Esophagus muscularis mucosa (tissue), 4 donors: ENCODE results near the gene CATSPERE.

Source experiments
- EP300 ChIP-seq: sonication (generic); formaldehyde crosslinking; IDR thresholded peaks from one replicate; pipeline ENCODE4 v1.6.1; 2017; ENCODE audit warnings: antibody characterized with exemption
- POLR2A ChIP-seq: fragments of 450-650 bp; IDR thresholded peaks from one replicate; pipeline ENCODE4 v1.6.1; 2017; ENCODE audit warnings: antibody characterized with exemption, moderate library complexity, mild to moderate bottlenecking, low read depth
- POLR2AphosphoS5 ChIP-seq, 2 donors: sonication (generic); formaldehyde crosslinking; IDR thresholded peaks; one replicate each; pipeline ENCODE4 v1.6.1; 2017; ENCODE audit warnings: antibody characterized with exemption in 2 of 2
- TF ChIP-seq, protein P1 (sequence below), 3 experiments: fragments of 200-600 bp in 2 of 3; fragments of 450-650 bp in 1 of 3; sonication (generic) in 2 of 3; IDR thresholded peaks; one replicate each; pipeline ENCODE4 v1.5.1; 2017 to 2019; ENCODE audit warnings: antibody characterized with exemption in 3 of 3, mild to moderate bottlenecking in 2 of 3, moderate library complexity in 1 of 3

DNA sequence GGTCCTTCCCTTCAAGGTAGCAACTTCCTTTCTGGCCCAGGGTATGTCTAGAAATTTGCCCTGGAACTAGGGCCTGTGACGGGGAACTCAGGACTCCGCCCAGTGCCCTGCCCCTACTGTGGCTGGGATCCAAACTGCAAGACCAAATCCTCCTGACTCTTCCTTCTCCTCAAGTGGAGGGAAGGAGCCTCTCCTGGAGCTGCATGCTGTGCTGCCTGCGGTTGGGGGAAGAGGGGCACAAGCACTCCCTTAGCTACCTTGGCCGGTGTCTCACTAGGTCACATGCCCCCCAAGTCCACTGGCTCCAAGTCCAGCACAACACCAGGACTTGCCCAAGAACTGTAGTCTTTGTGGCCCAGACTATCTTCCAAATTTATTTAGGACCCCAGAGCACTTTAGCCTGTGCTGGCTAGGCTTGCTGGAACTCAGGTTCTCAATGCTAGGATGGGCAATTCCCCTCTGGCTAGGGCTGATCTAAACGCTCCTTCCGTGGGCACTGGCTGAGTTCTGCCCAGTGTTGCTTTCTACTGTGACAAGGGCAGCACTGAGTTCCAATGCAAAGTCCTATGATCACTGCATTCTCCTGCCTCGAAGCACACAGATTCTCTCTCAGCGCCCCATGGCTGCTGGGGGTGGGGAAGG lies 21.6 kb upstream of the CATSPERE start:
- TF ChIP-seq, protein P1, sequence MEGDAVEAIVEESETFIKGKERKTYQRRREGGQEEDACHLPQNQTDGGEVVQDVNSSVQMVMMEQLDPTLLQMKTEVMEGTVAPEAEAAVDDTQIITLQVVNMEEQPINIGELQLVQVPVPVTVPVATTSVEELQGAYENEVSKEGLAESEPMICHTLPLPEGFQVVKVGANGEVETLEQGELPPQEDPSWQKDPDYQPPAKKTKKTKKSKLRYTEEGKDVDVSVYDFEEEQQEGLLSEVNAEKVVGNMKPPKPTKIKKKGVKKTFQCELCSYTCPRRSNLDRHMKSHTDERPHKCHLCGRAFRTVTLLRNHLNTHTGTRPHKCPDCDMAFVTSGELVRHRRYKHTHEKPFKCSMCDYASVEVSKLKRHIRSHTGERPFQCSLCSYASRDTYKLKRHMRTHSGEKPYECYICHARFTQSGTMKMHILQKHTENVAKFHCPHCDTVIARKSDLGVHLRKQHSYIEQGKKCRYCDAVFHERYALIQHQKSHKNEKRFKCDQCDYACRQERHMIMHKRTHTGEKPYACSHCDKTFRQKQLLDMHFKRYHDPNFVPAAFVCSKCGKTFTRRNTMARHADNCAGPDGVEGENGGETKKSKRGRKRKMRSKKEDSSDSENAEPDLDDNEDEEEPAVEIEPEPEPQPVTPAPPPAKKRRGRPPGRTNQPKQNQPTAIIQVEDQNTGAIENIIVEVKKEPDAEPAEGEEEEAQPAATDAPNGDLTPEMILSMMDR (IDR thresholded peaks at IDR 0.05), result no peak
- no peak for TF ChIP-seq POLR2AphosphoS5 (IDR thresholded peaks at IDR 0.05)
- TF ChIP-seq POLR2A, result no peak
- no peak for TF ChIP-seq EP300
